A673 (cell line): Measurements from ENCODE around the gene TPM1. TPM values are rescaled to one million over a fixed set of nuclear protein-coding genes. Genes with fewer than 3 reads are reported as not detected.

Experiments used
- BruUV-seq: library from RNA; stranded (reverse); fragments of 400-500 nt; replicated peaks from 2 replicates; lab custom pipeline; 2021; lab: Mats Ljungman, UMichigan
- CTCF ChIA-PET: fragments of 300-600 bp; sonication (Branson Sonifier 250); formaldehyde crosslinking; loops from one replicate; lab custom pipeline; 2022; ENCODE audit warnings: antibody characterized with exemption; lab: Charles Lee
- POLR2A ChIA-PET: fragments of 300-600 bp; sonication (Branson Sonifier 250); formaldehyde crosslinking; loops from one replicate; lab custom pipeline; 2022; ENCODE audit warnings: antibody characterized with exemption; ENCODE audit not compliant: low non-redundant PET; lab: Charles Lee
- DNase-seq: peaks from one replicate; pipeline ENCODE4 v3.0.0-alpha.2; 2015; ENCODE audit warnings: low spot score
- H3K27ac ChIP-seq: fragments of 200-600 bp; sonication (generic); 2 replicates; pipeline ENCODE4 v1.5.1; 2016; ENCODE audit warnings: mixed run types, low read depth, mild to moderate bottlenecking, mixed read lengths, antibody characterized with exemption, low read length; ENCODE audit not compliant: poor library complexity, severe bottlenecking
- H3K27me3 ChIP-seq: fragments of 200-600 bp; sonication (generic); replicated peaks from 2 replicates; pipeline ENCODE4 v1.6.1; 2017; ENCODE audit warnings: mixed run types, low read depth, mild to moderate bottlenecking, mixed read lengths, antibody characterized with exemption, low read length; ENCODE audit not compliant: insufficient read depth, poor library complexity
- H3K36me3 ChIP-seq: fragments of 200-600 bp; sonication (generic); 2 replicates; pipeline ENCODE4 v1.6.1; 2016; ENCODE audit warnings: mixed run types, mild to moderate bottlenecking, mixed read lengths, antibody characterized with exemption, low read length; ENCODE audit not compliant: insufficient read depth, poor library complexity, severe bottlenecking
- H3K4me1 ChIP-seq: fragments of 200-600 bp; sonication (generic); 2 replicates; pipeline ENCODE4 v1.6.1; 2017; ENCODE audit warnings: mixed run types, mild to moderate bottlenecking, mixed read lengths, antibody characterized with exemption, low read length; ENCODE audit not compliant: insufficient read depth, poor library complexity, severe bottlenecking
- H3K4me3 ChIP-seq: fragments of 200-600 bp; sonication (generic); 2 replicates; pipeline ENCODE4 v1.5.1; 2016; ENCODE audit warnings: low read depth, mixed run types, mild to moderate bottlenecking, mixed read lengths, low read length; ENCODE audit not compliant: poor library complexity, severe bottlenecking
- H3K9me3 ChIP-seq: fragments of 200-600 bp; sonication (generic); 2 replicates; pipeline ENCODE4 v1.6.1; 2016; ENCODE audit warnings: mixed run types, low read depth, mild to moderate bottlenecking, mixed read lengths, antibody characterized with exemption, low read length; ENCODE audit not compliant: poor library complexity, severe bottlenecking
- CTCF ChIP-seq: fragments of 300-800, 200-600 bp; sonication (generic); conservative IDR thresholded peaks from 2 replicates; pipeline ENCODE4 v1.5.1; 2017; ENCODE audit warnings: low read depth, mild to moderate bottlenecking, antibody characterized with exemption, low read length, moderate library complexity, mixed read lengths
- EZH2 ChIP-seq: fragments of 200-600 bp; sonication (generic); IDR thresholded peaks from 2 replicates; pipeline ENCODE4 v1.6.1; 2017; ENCODE audit warnings: borderline replicate concordance, low read depth, mild to moderate bottlenecking, mixed read lengths, antibody characterized with exemption, low read length; ENCODE audit not compliant: poor library complexity, severe bottlenecking
- intact Hi-C: fragments of 100-400 bp; cut with micrococcal nuclease; formaldehyde crosslinking; loops from one replicate; pipeline ENCODE4 v1.10.0; 2022; ENCODE audit not compliant: unreplicated experiment
- total RNA-seq: library from RNA; stranded (reverse); gene quantifications from 2 replicates; pipeline ENCODE4 v1.2.3, GENCODE V29; 2021

Gene TPM1
- total RNA-seq, 1 experiment from 2014 or later: 31.2 TPM

GRCh38 chr15:63019511-63020109, 22.9 kb upstream of the TPM1 start:
- DNase-seq: no peak
- H3K27ac ChIP-seq: no peak overlapping the region
- no peaks in the 10 kb centered on the region for H3K27me3 ChIP-seq
- CTCF ChIA-PET: no interaction called here
- POLR2A ChIA-PET: no interaction called here
- H3K36me3 ChIP-seq: no peaks in the 10 kb centered on the region
- TF ChIP-seq CTCF (no peak), EZH2 (no peak)
- no peak overlapping the region for H3K4me3 ChIP-seq
- no TSS peak for BruUV-seq
- no peaks in the 10 kb centered on the region for H3K4me1 ChIP-seq
- no peaks in the 10 kb centered on the region for H3K9me3 ChIP-seq
- intact Hi-C loops: no loop called here

GRCh38 chr15:63020128-63020527, 22.4 kb upstream of the TPM1 start:
- TF ChIP-seq EZH2: no peak
- TF ChIP-seq CTCF: no peak
- Histone ChIP-seq H3K4me3 (no peak overlapping the region), H3K4me1 (no peaks in the 10 kb centered on the region), H3K36me3 (no peaks in the 10 kb centered on the region), H3K27me3 (no peaks in the 10 kb centered on the region), H3K9me3 (no peaks in the 10 kb centered on the region), H3K27ac (no peak overlapping the region)
- ChIA-PET CTCF (no interaction called here), POLR2A (no interaction called here)
- DNase-seq: no peak
- BruUV-seq: no TSS peak
- intact Hi-C loops: no loop called here

DNA sequence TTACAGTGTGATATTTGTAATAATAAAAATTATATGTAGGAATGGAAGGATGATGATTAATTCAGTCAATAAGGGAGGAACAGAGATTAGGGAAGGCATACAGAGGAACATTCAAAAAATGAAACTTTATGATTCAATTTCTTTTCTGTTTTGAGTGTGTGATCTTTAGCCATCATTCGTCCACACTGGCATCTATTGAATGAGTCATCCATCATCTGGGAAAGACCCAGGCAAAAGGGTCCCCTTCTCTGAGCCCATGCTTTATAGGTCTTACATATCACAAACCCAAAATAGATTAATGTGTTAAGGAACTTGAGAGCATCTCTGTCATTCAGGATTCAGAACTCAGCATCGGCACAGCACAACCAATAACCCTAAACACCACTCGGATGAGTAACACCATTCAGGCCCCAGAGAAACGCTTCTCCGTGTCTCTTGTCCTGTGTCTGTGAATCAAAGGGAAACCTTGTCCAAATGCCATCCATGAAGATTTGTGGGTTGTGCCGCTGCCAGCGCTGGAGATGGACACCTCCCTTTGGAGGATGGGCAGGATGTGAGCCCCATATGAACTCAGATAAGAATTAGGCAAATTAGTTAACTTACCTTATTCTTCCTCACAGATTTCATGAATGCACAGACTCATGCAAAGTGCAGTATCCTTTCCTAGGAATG, 21.7 kb upstream of the TPM1 start:
- POLR2A ChIA-PET: no interaction called here
- Histone ChIP-seq H3K27ac (no peak overlapping the region), H3K4me3 (no peak overlapping the region), H3K9me3 (no peaks in the 10 kb centered on the region), H3K36me3 (no peaks in the 10 kb centered on the region), H3K4me1 (no peaks in the 10 kb centered on the region), H3K27me3 (no peaks in the 10 kb centered on the region)
- intact Hi-C loops: no loop called here
- CTCF ChIA-PET: no interaction called here
- no TSS peak for BruUV-seq
- no peak for TF ChIP-seq CTCF
- no peak for TF ChIP-seq EZH2
- DNase-seq: no peak
